Aorta (tissue), 5 donors: ENCODE measurements around the gene CHCHD6. TPM values are rescaled to one million over a fixed set of nuclear protein-coding genes. Genes with fewer than 3 reads are reported as not detected.

Source experiments
- ATAC-seq: fragments of 200-7000 bp; cut with Tn5 transposase; one replicate; pipeline ENCODE4 v1.9.1; 2022; ENCODE audit warnings: moderate library complexity; ENCODE audit not compliant: low FRiP score
- DNase-seq, 2 donors: peaks; one replicate each; pipeline ENCODE4 v3.0.0-alpha.2; 2020
- H3K27ac ChIP-seq, 2 donors: one replicate each; pipeline ENCODE4 v1.5.1; 2013; ENCODE audit warnings: low read length in 2 of 2, mild to moderate bottlenecking in 2 of 2, moderate library complexity in 2 of 2, control low read depth in 1 of 2, inconsistent platforms in 1 of 2, low read depth in 1 of 2
- H3K27me3 ChIP-seq, 2 donors: one replicate each; pipeline ENCODE4 v1.6.1; 2013; ENCODE audit warnings: control low read depth in 1 of 2, low read length in 1 of 2, mild to moderate bottlenecking in 1 of 2, moderate library complexity in 1 of 2; ENCODE audit not compliant: insufficient read depth in 2 of 2, control insufficient read depth in 1 of 2
- H3K36me3 ChIP-seq, 2 donors: one replicate each; pipeline ENCODE4 v1.6.1; 2013; ENCODE audit warnings: control low read depth in 1 of 2, low read length in 1 of 2, mild to moderate bottlenecking in 1 of 2; ENCODE audit not compliant: insufficient read depth in 2 of 2, control insufficient read depth in 1 of 2
- H3K4me1 ChIP-seq, 2 donors: one replicate each; pipeline ENCODE4 v1.6.1; 2013; ENCODE audit warnings: low read length in 2 of 2, control low read depth in 1 of 2, mild to moderate bottlenecking in 1 of 2, moderate library complexity in 1 of 2; ENCODE audit not compliant: insufficient read depth in 2 of 2, control insufficient read depth in 1 of 2
- H3K4me3 ChIP-seq, 2 donors: one replicate each; pipeline ENCODE4 v1.5.1; 2013; ENCODE audit warnings: low read length in 2 of 2, control low read depth in 1 of 2, mild to moderate bottlenecking in 1 of 2
- H3K9me3 ChIP-seq: one replicate; pipeline ENCODE4 v1.6.1; 2013; ENCODE audit warnings: mild to moderate bottlenecking, low read length; ENCODE audit not compliant: control insufficient read depth
- WGBS, 2 donors: extraction: QIAGEN DNeasy Blood & Tissue Kit; methylation state at CpG; one replicate each; pipeline ENCODE4 v1.1.7; 2013; 5-methylcytosine and 5-hydroxymethylcytosine counted together
- intact Hi-C, 2 donors: fragments of 100-400 bp; cut with DNase I; formaldehyde crosslinking; loops; one replicate each; pipeline versions ENCODE4 v1.14.2 to v1.15.0; 2022
- polyA plus RNA-seq, 2 donors: library from polyadenylated mRNA; stranded (reverse); fragments of 200-250 nt; gene quantifications; one replicate each; pipeline ENCODE4 v1.2.3, GENCODE V29; 2013
- total RNA-seq, 2 donors: library from RNA; stranded (reverse); fragmentation: NEBNext Ultra II Directional; extraction: Animal tissue kit (Norgen Biotek cat#: 25700); gene quantifications; one replicate each; pipeline ENCODE4 v1.2.1, GENCODE V29; 2021
- donor health status: healthy with polysubstance abuse.
- donor health status: Bipolar disorder and iron deficiency.
- donor health status: DM: no; HTN: no; CAD: no.
- donor health status: DM: no; HTN: no; CAD: no.
- donor health status: DM: yes; HTN: yes; CAD: no.

Gene CHCHD6
- total and polyA plus RNA-seq, 4 donors = 10.8 to 24.6 (median 11.9) TPM

DNA sequence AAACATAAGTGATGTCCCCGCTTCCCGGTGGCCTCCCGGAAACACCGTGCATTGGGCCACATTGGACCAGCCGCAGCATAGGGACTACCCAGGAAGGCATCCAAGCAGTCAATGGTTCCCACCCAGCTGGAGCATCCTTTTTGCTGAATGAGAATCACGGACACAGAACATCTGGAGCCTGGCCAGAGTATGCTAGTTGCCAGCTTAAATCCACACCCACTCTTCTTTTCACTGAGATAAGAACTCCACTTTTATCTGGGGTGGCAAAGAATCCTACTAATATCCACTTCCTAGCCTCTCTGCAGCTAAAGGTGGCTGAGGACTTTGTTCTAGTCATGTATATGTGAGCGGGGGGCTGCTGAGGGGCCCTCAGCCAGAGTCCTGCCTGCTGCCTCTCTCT lies 183.6 kb downstream of the CHCHD6 start:
- DNase-seq (no peak), ATAC-seq (no peak)
- H3K27ac ChIP-seq = no peak overlapping the region
- H3K27me3 ChIP-seq = no peaks in the 10 kb centered on the region
- no peak overlapping the region for H3K4me3 ChIP-seq
- no peaks in the 10 kb centered on the region for H3K9me3 ChIP-seq
- 88 to 92% methylated on average over 7 of the region's 7 CpGs for WGBS, 2 donors
- no peaks in the 10 kb centered on the region for H3K4me1 ChIP-seq
- intact Hi-C loops = no loop called here
- H3K36me3 ChIP-seq = no peaks in the 10 kb centered on the region

GRCh38 chr3:126888186-126888760 lies 184.2 kb downstream of the CHCHD6 start:
- DNase-seq = no peak

DNA sequence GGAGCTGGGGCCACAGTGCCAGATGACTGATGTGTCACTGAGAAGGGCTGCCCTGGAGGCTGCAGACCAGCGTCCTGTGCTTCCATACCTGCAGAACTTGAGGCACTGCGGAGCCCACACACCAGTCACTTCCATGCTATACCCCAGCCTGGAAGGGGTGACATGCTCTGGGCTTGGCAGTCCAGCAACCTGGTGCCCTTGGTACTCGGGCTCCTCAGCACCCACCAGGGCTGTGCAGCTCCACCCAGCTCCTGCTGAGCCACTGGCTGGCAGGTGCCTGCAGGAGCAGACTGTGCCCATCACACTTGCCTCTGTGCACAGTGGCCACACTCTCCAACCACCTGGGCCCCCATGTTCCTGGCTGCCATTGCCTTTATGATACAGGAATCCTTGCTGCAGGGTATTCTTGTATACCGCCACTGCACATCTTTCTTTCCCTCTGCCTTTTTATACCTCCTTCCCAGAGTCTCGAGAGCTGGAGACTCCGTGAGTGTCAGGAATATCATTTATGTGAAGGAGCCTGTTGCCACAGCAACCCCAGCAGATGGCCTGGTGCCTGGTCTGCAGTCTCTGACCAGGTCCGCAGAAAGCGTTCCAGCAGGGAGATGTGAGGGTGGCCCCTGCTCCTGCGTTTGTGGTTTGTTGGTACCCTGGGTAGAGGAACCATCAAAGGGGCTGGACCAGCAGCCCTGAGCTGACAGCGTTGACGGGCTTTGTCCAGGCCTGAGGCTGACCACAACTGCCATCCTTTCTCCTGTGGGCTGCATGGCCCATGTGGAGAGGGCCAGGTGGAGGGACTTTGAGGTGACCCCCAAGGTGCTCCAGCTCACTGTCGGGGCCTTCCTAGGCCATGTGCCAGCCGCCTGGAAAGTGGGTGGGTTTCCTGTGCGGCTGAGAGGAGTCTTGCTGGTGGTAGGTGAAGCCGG lies 185.5 kb downstream of the CHCHD6 start:
- H3K36me3 ChIP-seq = no peaks in the 10 kb centered on the region
- no peak for DNase-seq
- H3K9me3 ChIP-seq = no peaks in the 10 kb centered on the region
- no peak overlapping the region for H3K4me3 ChIP-seq
- ATAC-seq = no peak
- H3K4me1 ChIP-seq = no peaks in the 10 kb centered on the region
- no peaks in the 10 kb centered on the region for H3K27me3 ChIP-seq
- H3K27ac ChIP-seq = no peak overlapping the region
- 90 to 94% methylated on average over 15 of the region's 15 CpGs for WGBS, 2 donors
- intact Hi-C loops = no loop called here

More at GRCh38 chr3:126888186-126888760, 184.2 kb downstream of the CHCHD6 start:
- H3K36me3 ChIP-seq = no peaks in the 10 kb centered on the region
- ATAC-seq = no peak
- intact Hi-C loops = no loop called here
- no peak overlapping the region for H3K4me3 ChIP-seq
- no peaks in the 10 kb centered on the region for H3K4me1 ChIP-seq
- 97 to 98% methylated on average over 5 of the region's 5 CpGs for WGBS, 2 donors
- no peaks in the 10 kb centered on the region for H3K9me3 ChIP-seq
- H3K27me3 ChIP-seq = no peaks in the 10 kb centered on the region
- no peak overlapping the region for H3K27ac ChIP-seq

- no peak for DNase-seq
- Histone ChIP-seq H3K36me3 (no peaks in the 10 kb centered on the region), H3K27me3 (no peaks in the 10 kb centered on the region), H3K4me3 (no peak overlapping the region), H3K9me3 (no peaks in the 10 kb centered on the region), H3K4me1 (peaks cover 0 to 1% of the 10 kb centered on the region in 2 donors), H3K27ac (no peak overlapping the region)
- intact Hi-C loops = no loop called here
- ATAC-seq = no peak
- WGBS, 2 donors = 97% methylated on average over 7 of the region's 7 CpGs
These were observed 187.1 kb downstream of the CHCHD6 start for GRCh38 chr3:126891141-126891540.

DNA sequence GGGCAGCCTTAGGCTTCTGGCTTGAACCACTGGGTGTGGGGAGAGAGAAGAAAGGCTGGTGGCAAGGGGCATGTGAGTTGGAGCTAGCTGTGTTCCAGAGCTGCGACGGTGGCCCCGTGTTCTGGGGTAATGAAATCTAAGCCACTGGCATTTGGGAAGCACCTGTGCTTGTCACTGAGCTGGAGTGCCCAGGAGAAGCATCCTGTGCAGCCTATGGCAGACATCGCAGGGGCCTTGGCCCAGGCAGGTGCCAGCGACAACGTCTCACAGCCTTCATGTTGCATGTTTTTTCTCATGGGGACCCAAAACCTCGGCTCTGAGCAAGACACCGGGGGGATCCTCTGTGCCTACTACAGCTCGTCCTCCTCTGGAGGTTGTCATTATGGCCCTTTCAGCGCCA lies 187.8 kb downstream of the CHCHD6 start:
- Histone ChIP-seq H3K4me3 (no peak overlapping the region), H3K27ac (no peak overlapping the region), H3K27me3 (no peaks in the 10 kb centered on the region), H3K36me3 (no peaks in the 10 kb centered on the region), H3K9me3 (no peaks in the 10 kb centered on the region), H3K4me1 (peaks cover 0 to 1% of the 10 kb centered on the region in 2 donors)
- 97% methylated on average over 10 of the region's 10 CpGs for WGBS, 2 donors
- intact Hi-C loops = no loop called here
- ATAC-seq = no peak
- no peak for DNase-seq

GRCh38 chr3:126893651-126894050 lies 189.6 kb downstream of the CHCHD6 start:
- DNase-seq = no peak

GRCh38 chr3:126894475-126894874 lies 190.4 kb downstream of the CHCHD6 start:
- Histone ChIP-seq H3K36me3 (no peaks in the 10 kb centered on the region), H3K27me3 (no peaks in the 10 kb centered on the region), H3K4me1 (peaks cover 0 to 1% of the 10 kb centered on the region in 2 donors), H3K27ac (no peak overlapping the region), H3K9me3 (no peaks in the 10 kb centered on the region), H3K4me3 (no peak overlapping the region)
- 92 to 93% methylated on average over 4 of the region's 4 CpGs for WGBS, 2 donors
- ATAC-seq (no peak), DNase-seq (no peak)
- intact Hi-C loops = no loop called here

More at GRCh38 chr3:126893651-126894050, 189.6 kb downstream of the CHCHD6 start:
- ATAC-seq = no peak
- Histone ChIP-seq H3K27ac (no peak overlapping the region), H3K36me3 (no peaks in the 10 kb centered on the region), H3K9me3 (no peaks in the 10 kb centered on the region), H3K27me3 (no peaks in the 10 kb centered on the region), H3K4me1 (peaks cover 0 to 1% of the 10 kb centered on the region in 2 donors), H3K4me3 (no peak overlapping the region)
- 93 to 98% methylated on average over 2 of the region's 2 CpGs for WGBS, 2 donors
- intact Hi-C loops = no loop called here

DNA sequence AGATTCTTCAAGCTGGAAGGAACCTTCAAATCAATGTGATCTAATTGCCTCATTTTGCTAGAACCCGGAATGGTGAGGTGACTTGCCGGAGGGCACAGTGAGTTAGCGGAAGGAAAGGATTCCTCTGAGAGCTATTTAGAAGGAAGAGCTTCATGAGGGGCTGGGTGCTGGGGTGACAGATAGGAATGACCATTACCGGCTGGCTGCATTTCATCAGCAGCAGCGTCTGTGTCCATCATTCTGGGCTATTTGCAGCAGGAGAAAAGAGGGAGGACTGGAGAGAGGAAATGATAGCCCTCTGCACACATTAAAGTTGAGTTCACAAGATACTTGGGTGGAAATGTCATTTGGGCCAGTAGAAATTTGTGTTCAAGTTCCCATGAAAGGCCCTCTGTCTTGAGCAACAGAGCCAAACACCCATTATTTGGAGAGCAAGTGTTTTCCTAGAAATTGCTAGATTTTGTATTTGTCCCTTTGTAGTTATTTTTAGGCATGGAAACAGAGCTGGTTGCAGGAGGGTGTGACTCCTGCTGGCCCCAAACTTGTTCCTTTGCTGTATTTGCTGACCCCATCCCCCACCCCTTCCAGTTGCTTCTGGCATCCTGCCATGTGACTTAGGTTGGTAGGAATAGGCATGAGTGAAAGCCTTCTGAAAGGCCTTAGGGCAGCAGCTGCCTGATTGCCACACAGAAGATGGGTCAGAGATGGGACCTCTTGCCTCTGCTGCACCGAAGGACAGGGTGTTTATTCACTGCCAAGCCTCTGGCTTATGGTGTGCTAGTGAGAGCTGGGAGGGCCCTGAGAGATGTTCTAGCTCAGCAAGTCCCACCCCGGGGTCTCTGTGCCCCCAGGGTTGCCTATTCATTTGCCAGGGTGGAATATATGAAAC lies 191.4 kb downstream of the CHCHD6 start:
- ATAC-seq (peak; percentile 39), DNase-seq (peak in 1 of 2 donors; percentile 65)
- Histone ChIP-seq H3K4me3 (no peak overlapping the region), H3K4me1 (peaks cover 0 to 1% of the 10 kb centered on the region in 2 donors), H3K36me3 (no peaks in the 10 kb centered on the region), H3K9me3 (no peaks in the 10 kb centered on the region), H3K27ac (no peak overlapping the region), H3K27me3 (no peaks in the 10 kb centered on the region)
- 61 to 62% methylated on average over 7 of the region's 7 CpGs for WGBS, 2 donors
- intact Hi-C loops = no loop called here
